ENCODE results near the gene C7orf33.
"Not testable (repeated sequence)": the region's sequence is repeated elsewhere in the genome, so short reads cannot be mapped to it uniquely, and the experiment has no call there.

C7orf33 gene

DNA sequence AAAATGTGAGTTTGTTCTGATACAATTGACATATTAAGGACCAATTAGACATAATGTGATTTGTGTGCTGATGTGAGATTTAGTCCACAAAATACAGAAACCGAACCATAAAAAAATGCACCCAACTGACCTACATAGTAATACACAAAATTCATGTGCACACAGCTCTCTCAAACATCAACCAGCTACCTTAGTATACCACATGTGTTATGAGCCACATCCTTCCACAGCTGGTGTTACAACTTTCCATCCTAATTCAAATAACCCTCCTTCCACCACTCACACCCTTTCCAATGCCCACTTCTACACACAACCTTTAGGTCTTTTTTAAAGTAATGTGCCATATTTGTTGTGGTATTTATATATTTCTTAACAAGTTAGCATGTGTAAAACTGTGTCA, 31.7 kb upstream of the C7orf33 start:
- Histone ChIP-seq H3K36me3 (ENCODE audit: insufficient read depth, low read length) (no peaks in the 10 kb centered on the region), H3K27me3 (ENCODE audit: insufficient read depth, low read length) (0 out of 2 replicates have a peak, but pooled peaks cover 4% of the 10 kb centered on the region), H2AFZ (ENCODE audit: low read length) (no peak overlapping the region), H4K20me1 (ENCODE audit: insufficient read depth, low read length) (no peaks in the 10 kb centered on the region), H3K9me3 (ENCODE audit: low read length) (no peaks in the 10 kb centered on the region), H3K79me2 (ENCODE audit: insufficient read depth, low read length) (no peaks in the 10 kb centered on the region), H3F3A (ENCODE audit: insufficient read depth, low read length) (no peaks in the 10 kb centered on the region), H3K4me1 (ENCODE audit: insufficient read depth, low read length, severe bottlenecking) (no peaks in the 10 kb centered on the region), H3K27ac (ENCODE audit: low read depth, low read length, poor library complexity, severe bottlenecking) (no peak overlapping the region), H3K4me2 (ENCODE audit: low read length) (no peak overlapping the region), H3K9ac (ENCODE audit: low read length) (no peak overlapping the region), H3K9me2 (ENCODE audit: low read depth, low read length) (no peaks in the 10 kb centered on the region), H3K4me3 (ENCODE audit: low read depth, low read length, poor library complexity, severe bottlenecking) (no peak overlapping the region)
- TF ChIP-seq, protein P1, sequence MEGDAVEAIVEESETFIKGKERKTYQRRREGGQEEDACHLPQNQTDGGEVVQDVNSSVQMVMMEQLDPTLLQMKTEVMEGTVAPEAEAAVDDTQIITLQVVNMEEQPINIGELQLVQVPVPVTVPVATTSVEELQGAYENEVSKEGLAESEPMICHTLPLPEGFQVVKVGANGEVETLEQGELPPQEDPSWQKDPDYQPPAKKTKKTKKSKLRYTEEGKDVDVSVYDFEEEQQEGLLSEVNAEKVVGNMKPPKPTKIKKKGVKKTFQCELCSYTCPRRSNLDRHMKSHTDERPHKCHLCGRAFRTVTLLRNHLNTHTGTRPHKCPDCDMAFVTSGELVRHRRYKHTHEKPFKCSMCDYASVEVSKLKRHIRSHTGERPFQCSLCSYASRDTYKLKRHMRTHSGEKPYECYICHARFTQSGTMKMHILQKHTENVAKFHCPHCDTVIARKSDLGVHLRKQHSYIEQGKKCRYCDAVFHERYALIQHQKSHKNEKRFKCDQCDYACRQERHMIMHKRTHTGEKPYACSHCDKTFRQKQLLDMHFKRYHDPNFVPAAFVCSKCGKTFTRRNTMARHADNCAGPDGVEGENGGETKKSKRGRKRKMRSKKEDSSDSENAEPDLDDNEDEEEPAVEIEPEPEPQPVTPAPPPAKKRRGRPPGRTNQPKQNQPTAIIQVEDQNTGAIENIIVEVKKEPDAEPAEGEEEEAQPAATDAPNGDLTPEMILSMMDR (IDR thresholded peaks at IDR 0.05; ENCODE audit: low read length), result no peak
- no peak for TF ChIP-seq EZH2 (IDR thresholded peaks at IDR 0.05; ENCODE audit: borderline replicate concordance, low read length)

DNA sequence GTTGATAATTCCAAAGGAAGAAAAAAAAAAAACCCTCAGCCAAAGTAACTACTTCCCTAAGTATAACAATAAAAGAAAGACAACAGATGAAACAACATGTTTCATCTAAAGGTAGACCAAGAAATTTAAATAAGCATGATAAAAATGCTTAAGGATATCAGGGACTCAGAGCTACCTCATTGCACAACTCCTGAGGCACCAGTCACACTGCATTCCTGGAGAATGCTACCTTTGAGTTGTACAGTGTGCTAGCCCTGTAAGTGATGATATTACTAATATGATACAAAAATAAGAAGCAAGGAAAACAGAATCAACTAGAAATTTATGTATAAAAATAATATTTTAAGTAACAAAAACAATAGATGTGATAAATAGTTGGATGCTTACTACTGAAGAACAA, 29.5 kb upstream of the C7orf33 start:
- no peaks in the 10 kb centered on the region for H3K4me1 ChIP-seq (ENCODE audit: insufficient read depth, low read length, severe bottlenecking)
- no peak overlapping the region for H2AFZ ChIP-seq (ENCODE audit: low read length)
- no peaks in the 10 kb centered on the region for H3K9me3 ChIP-seq (ENCODE audit: low read length)
- H3K9ac ChIP-seq (ENCODE audit: low read length), result no peak overlapping the region
- TF ChIP-seq, protein P1 (IDR thresholded peaks at IDR 0.05; ENCODE audit: low read length), result no peak
- no peak for TF ChIP-seq EZH2 (IDR thresholded peaks at IDR 0.05; ENCODE audit: borderline replicate concordance, low read length)
- H3K4me3 ChIP-seq (ENCODE audit: low read depth, low read length, poor library complexity, severe bottlenecking), result no peak overlapping the region
- no peaks in the 10 kb centered on the region for H3K79me2 ChIP-seq (ENCODE audit: insufficient read depth, low read length)
- H3K27ac ChIP-seq (ENCODE audit: low read depth, low read length, poor library complexity, severe bottlenecking), result no peak overlapping the region
- no peaks in the 10 kb centered on the region for H3K9me2 ChIP-seq (ENCODE audit: low read depth, low read length)
- 0 out of 2 replicates have a peak, but pooled peaks cover 4% of the 10 kb centered on the region for H3K27me3 ChIP-seq (ENCODE audit: insufficient read depth, low read length)
- H3K4me2 ChIP-seq (ENCODE audit: low read length), result no peak overlapping the region
- H3K36me3 ChIP-seq (ENCODE audit: insufficient read depth, low read length), result no peaks in the 10 kb centered on the region
- no peaks in the 10 kb centered on the region for H4K20me1 ChIP-seq (ENCODE audit: insufficient read depth, low read length)
- no peaks in the 10 kb centered on the region for H3F3A ChIP-seq (ENCODE audit: insufficient read depth, low read length)

DNA sequence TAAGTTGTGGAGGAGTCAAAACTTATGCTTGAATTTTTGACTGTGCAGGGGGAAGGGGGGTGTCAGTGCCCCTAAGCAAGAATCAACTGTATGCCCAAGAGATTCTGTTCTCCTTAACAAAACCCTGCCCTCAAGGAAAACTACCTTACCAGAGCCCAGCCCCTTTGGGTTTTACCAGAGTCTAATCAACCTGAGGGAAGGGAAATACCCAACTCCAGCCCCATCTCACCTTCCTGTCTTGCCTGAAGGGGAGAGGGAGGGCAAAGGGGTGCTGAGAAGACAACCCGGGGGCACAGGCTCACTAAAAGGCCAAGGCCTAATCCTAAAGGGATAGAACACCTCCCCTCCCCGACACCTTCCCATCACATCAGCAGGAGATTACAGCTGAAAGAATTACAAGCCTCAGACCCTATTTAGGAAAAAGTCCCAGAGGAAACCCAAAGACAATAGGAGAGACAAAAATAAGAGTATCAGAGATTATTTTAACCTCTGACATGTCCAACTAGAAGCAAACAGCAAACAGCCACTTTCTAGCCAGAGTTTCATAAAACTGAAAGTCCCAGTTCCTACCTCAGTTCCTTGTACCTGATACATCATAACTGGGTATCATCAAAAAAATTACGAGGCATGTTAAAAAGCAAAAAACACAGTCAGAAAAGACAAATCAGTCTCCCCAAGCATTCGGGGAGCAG, 26.8 kb upstream of the C7orf33 start:
- Histone ChIP-seq H3K4me1 (ENCODE audit: insufficient read depth, low read length, severe bottlenecking) (no peaks in the 10 kb centered on the region), H3F3A (ENCODE audit: insufficient read depth, low read length) (no peaks in the 10 kb centered on the region), H3K27me3 (ENCODE audit: insufficient read depth, low read length) (0 out of 2 replicates have a peak, but pooled peaks cover 4% of the 10 kb centered on the region), H3K79me2 (ENCODE audit: insufficient read depth, low read length) (no peaks in the 10 kb centered on the region), H2AFZ (ENCODE audit: low read length) (no peak overlapping the region), H3K4me2 (ENCODE audit: low read length) (no peak overlapping the region), H3K9me2 (ENCODE audit: low read depth, low read length) (no peaks in the 10 kb centered on the region), H3K27ac (ENCODE audit: low read depth, low read length, poor library complexity, severe bottlenecking) (no peak overlapping the region), H4K20me1 (ENCODE audit: insufficient read depth, low read length) (no peaks in the 10 kb centered on the region), H3K4me3 (ENCODE audit: low read depth, low read length, poor library complexity, severe bottlenecking) (no peak overlapping the region), H3K36me3 (ENCODE audit: insufficient read depth, low read length) (no peaks in the 10 kb centered on the region), H3K9me3 (ENCODE audit: low read length) (no peaks in the 10 kb centered on the region), H3K9ac (ENCODE audit: low read length) (no peak overlapping the region)
- TF ChIP-seq EZH2 (IDR thresholded peaks at IDR 0.05; ENCODE audit: borderline replicate concordance, low read length), result no peak
- TF ChIP-seq, protein P1 (IDR thresholded peaks at IDR 0.05; ENCODE audit: low read length), result no peak

DNA sequence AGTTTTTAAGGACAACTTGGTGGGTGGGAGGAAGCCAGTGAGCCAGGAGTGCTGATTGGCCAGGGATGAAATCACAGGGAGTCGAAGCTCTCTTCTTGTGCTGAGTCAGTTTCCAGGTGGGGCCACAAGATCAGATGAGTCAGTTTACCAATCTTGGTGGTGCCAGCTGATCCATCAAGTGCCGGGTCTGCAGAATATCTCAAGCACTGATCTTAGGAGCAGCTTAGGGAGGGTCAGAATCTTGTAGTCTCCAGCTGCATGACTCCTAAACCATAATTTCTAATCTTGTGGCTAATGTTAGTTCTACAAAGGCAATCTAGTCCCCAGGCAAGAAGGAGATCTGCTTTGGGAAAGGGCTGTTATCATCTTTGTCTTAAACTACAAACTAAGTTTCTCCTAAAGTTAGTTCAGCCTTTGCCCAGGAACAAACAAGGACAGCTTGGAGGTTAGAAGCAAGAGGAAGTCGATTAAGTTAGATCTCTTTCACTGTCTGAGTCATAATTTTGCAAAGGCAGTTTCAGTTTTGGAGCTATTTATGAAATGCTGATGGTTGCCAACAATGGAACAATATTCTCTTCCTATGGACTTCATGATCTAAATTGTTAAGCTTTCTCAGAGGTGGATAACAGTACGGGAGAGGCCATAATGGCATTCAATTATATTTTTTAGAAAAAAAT, 26.2 kb upstream of the C7orf33 start:
- H3F3A ChIP-seq (ENCODE audit: insufficient read depth, low read length); H3K36me3 ChIP-seq (ENCODE audit: insufficient read depth, low read length); H3K9ac ChIP-seq (ENCODE audit: low read length); H3K79me2 ChIP-seq (ENCODE audit: insufficient read depth, low read length); H4K20me1 ChIP-seq (ENCODE audit: insufficient read depth, low read length); H3K9me3 ChIP-seq (ENCODE audit: low read length); H3K9me2 ChIP-seq (ENCODE audit: low read depth, low read length); H3K4me1 ChIP-seq (ENCODE audit: insufficient read depth, low read length, severe bottlenecking); H3K27ac ChIP-seq (ENCODE audit: low read depth, low read length, poor library complexity, severe bottlenecking); H3K27me3 ChIP-seq (ENCODE audit: insufficient read depth, low read length); H2AFZ ChIP-seq (ENCODE audit: low read length); H3K4me3 ChIP-seq (ENCODE audit: low read depth, low read length, poor library complexity, severe bottlenecking); H3K4me2 ChIP-seq (ENCODE audit: low read length): not testable (repeated sequence)
